OCI-LY7 (cell line): ENCODE data around the gene SCGB3A1. TPM values are rescaled to one million over a fixed set of nuclear protein-coding genes. Genes with fewer than 3 reads are reported as not detected.

Source experiments
- BruUV-seq: library from RNA; stranded (reverse); fragments of 400-500 nt; replicated peaks from 2 replicates; lab custom pipeline; 2021; lab: Mats Ljungman, UMichigan
- CTCF ChIA-PET: fragments of 300-600 bp; sonication (Branson Sonifier 250); formaldehyde crosslinking; loops from one replicate; lab custom pipeline; 2022; ENCODE audit warnings: antibody characterized with exemption; ENCODE audit not compliant: unreplicated experiment; lab: Charles Lee
- POLR2A ChIA-PET: fragments of 300-600 bp; sonication (Branson Sonifier 250); formaldehyde crosslinking; loops from one replicate; lab custom pipeline; 2022; ENCODE audit warnings: antibody characterized with exemption; lab: Charles Lee
- DNase-seq: peaks from one replicate; pipeline ENCODE4 v3.0.0-alpha.2; 2015; ENCODE audit warnings: low spot score
- H2AFZ ChIP-seq: fragments of 200-600 bp; sonication (generic), shearing (Covaris generic); 2 replicates; pipeline ENCODE4 v1.6.1; 2014; ENCODE audit warnings: mild to moderate bottlenecking, antibody characterized with exemption, low read length, moderate library complexity
- H3K27ac ChIP-seq: fragments of 200-600 bp; sonication (generic); 2 replicates; pipeline ENCODE4 v1.5.1; 2014; ENCODE audit warnings: mixed run types, low read depth, mild to moderate bottlenecking, moderate library complexity, low read length, inconsistent platforms; ENCODE audit not compliant: poor library complexity, severe bottlenecking
- H3K36me3 ChIP-seq: fragments of 200-600 bp; sonication (generic); 2 replicates; pipeline ENCODE4 v1.6.1; 2014; ENCODE audit warnings: mild to moderate bottlenecking, antibody characterized with exemption, low read length, moderate library complexity, mixed read lengths; ENCODE audit not compliant: insufficient read depth
- H3K4me1 ChIP-seq: fragments of 200-600 bp; sonication (generic); 2 replicates; pipeline ENCODE4 v1.5.1; 2014; ENCODE audit warnings: mild to moderate bottlenecking, low read length; ENCODE audit not compliant: insufficient read depth, poor library complexity, severe bottlenecking
- H3K4me2 ChIP-seq: fragments of 200-600 bp; sonication (generic); 2 replicates; pipeline ENCODE4 v1.6.1; 2014; ENCODE audit warnings: mild to moderate bottlenecking, low read length
- H3K4me3 ChIP-seq: fragments of 200-600 bp; sonication (generic); 2 replicates; pipeline ENCODE4 v1.5.1; 2014; ENCODE audit warnings: mild to moderate bottlenecking, low read depth, low read length; ENCODE audit not compliant: poor library complexity, severe bottlenecking
- H3K79me2 ChIP-seq: fragments of 200-600 bp; sonication (generic); 2 replicates; pipeline ENCODE4 v1.6.1; 2016; ENCODE audit warnings: low read depth, mild to moderate bottlenecking, low read length, moderate library complexity, mixed read lengths; ENCODE audit not compliant: insufficient read depth
- H3K9me2 ChIP-seq: fragments of 200-600 bp; sonication (generic); 2 replicates; pipeline ENCODE4 v1.6.1; 2016; ENCODE audit warnings: mild to moderate bottlenecking, low read length, mixed read lengths; ENCODE audit not compliant: insufficient read depth
- H3K9me3 ChIP-seq: fragments of 200-600 bp; sonication (generic); 2 replicates; pipeline ENCODE4 v1.6.1; 2014; ENCODE audit warnings: mild to moderate bottlenecking, mixed run types, low read length, mixed read lengths
- H4K20me1 ChIP-seq: fragments of 200-600 bp; sonication (generic); 2 replicates; pipeline ENCODE4 v1.6.1; 2014; ENCODE audit warnings: mild to moderate bottlenecking, antibody characterized with exemption, low read length, moderate library complexity, mixed read lengths; ENCODE audit not compliant: insufficient read depth
- CTCF ChIP-seq: fragments of 200-600 bp; sonication (generic); conservative IDR thresholded peaks from 2 replicates; pipeline ENCODE4 v1.5.1; 2014; ENCODE audit warnings: mild to moderate bottlenecking, antibody characterized with exemption, low read length, moderate library complexity, mixed read lengths
- EZH2phosphoT487 ChIP-seq: fragments of 200-600 bp; sonication (generic); IDR thresholded peaks from 2 replicates; pipeline ENCODE4 v1.6.1; 2018; ENCODE audit warnings: low read depth, borderline replicate concordance, mild to moderate bottlenecking, mixed run types, antibody characterized with exemption, low read length, moderate library complexity, mixed read lengths
- intact Hi-C: fragments of 100-400 bp; cut with micrococcal nuclease; formaldehyde crosslinking; loops from one replicate; pipeline ENCODE4 v1.10.0; 2022; ENCODE audit not compliant: unreplicated experiment
- total RNA-seq, 2 experiments: library from RNA; depleted of rRNA in 1 of 2; stranded (reverse); fragments of >200 nt in 1 of 2; shearing (Covaris generic) in 1 of 2; gene quantifications; 2 replicates each; pipeline ENCODE4 v1.2.3, GENCODE V29; 2014 to 2022

Gene SCGB3A1
- total RNA-seq, 2 experiments from 2014 or later, result not detected

DNA sequence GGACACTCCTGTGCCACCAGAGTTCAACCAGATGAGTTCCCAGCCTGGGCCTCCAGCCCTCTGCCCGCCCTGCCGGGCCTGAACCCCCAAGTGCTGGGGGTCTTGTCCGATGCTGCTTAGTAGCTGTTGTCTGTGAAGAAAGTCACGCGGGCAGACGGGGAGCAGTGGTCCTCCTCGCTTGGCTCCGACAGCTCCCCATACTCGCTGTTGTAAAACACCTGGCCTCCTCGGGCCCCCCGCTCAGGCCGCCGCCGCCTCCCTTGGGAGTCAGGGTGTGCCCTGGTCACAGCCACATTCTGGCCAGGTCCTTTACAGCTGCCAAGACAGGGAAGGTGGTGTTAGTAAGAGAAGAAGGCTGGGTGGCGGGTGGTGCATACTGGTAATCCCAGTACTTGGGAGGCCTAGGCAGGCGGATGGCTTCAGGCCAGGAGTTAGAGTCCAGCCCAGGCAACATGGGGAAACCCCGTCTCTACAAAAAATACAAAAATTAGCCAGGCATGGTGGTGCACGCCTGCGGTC lies 11.8 kb upstream of the SCGB3A1 start:
- H3K4me3 ChIP-seq, result no peak overlapping the region
- ChIA-PET POLR2A (no interaction called here), CTCF (no interaction called here)
- no peaks in the 10 kb centered on the region for H3K4me1 ChIP-seq
- no peak for TF ChIP-seq EZH2phosphoT487
- no peak for TF ChIP-seq CTCF
- no peaks in the 10 kb centered on the region for H3K9me2 ChIP-seq
- no peak overlapping the region for H2AFZ ChIP-seq
- H3K4me2 ChIP-seq, result no peak overlapping the region
- H3K36me3 ChIP-seq, result no peaks in the 10 kb centered on the region
- no peaks in the 10 kb centered on the region for H4K20me1 ChIP-seq
- H3K9me3 ChIP-seq, result no peaks in the 10 kb centered on the region
- no peaks in the 10 kb centered on the region for H3K79me2 ChIP-seq
- BruUV-seq, result no TSS peak
- intact Hi-C loops, result no loop called here
- no peak overlapping the region for H3K27ac ChIP-seq
- no peak for DNase-seq

DNA sequence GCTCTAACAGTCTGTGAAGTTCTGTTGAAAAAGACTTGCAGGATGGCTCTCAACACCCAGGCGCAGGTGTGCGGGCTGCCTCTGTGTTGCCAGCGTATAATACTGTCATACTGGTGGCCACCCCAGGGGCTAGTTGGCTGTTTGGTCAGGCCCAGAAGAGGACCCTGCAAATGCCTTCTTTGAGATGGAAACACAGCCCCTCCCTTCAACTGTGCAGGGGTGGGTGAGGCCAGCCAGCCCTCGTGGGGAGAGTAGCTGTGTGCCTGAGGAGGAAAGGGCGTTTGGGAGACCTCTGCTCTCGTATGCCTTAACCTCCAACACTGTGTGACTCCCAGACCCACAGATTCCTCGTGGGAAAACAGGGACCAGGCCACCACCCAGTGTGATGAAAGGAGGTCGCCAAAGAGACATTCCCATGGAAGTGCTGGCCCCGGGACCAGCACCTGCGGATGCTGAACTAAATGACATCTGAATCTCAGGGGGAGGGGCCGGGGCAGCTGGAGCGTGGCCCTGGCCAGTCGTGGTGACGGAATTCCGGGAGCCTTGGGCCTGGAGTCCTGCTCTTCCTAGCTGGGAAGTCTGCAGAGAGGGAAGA lies 11.3 kb upstream of the SCGB3A1 start:
- no peaks in the 10 kb centered on the region for H3K4me1 ChIP-seq
- H2AFZ ChIP-seq, result no peak overlapping the region
- TF ChIP-seq EZH2phosphoT487 (no peak), CTCF (no peak)
- H3K4me2 ChIP-seq, result no peak overlapping the region
- no peak overlapping the region for H3K4me3 ChIP-seq
- no peak overlapping the region for H3K27ac ChIP-seq
- no peaks in the 10 kb centered on the region for H3K9me3 ChIP-seq
- no peaks in the 10 kb centered on the region for H3K36me3 ChIP-seq
- no peaks in the 10 kb centered on the region for H3K79me2 ChIP-seq
- H4K20me1 ChIP-seq, result no peaks in the 10 kb centered on the region
- CTCF ChIA-PET, result no interaction called here
- no TSS peak for BruUV-seq
- no peak for DNase-seq
- intact Hi-C loops, result no loop called here
- POLR2A ChIA-PET, result no interaction called here
- no peaks in the 10 kb centered on the region for H3K9me2 ChIP-seq
